ENCODE data around the gene ADAD2.

ADAD2 gene

GRCh38 chr16:84183572-84183875 lies 7.4 kb upstream of the ADAD2 start:
- Histone ChIP-seq H2AK5ac (ENCODE audit: low read length) (no peak overlapping the region), H3K9ac (ENCODE audit: low read length) (no peak overlapping the region), H3K18ac (ENCODE audit: low read length) (peak overlapping the region; percentile 6), H3K4me2 (ENCODE audit: low read length) (no peak overlapping the region), H3K9me3 (ENCODE audit: insufficient read depth, low read depth, low read length) (no peaks in the 10 kb centered on the region), H3K4ac (ENCODE audit: low read depth, low read length) (no peak overlapping the region), H3K4me3 (ENCODE audit: low read depth, low read length) (no peak overlapping the region), H2BK120ac (ENCODE audit: insufficient read depth, low read length, poor library complexity) (no peak overlapping the region), H2AFZ (ENCODE audit: insufficient read depth, low read length, poor library complexity) (no peak overlapping the region), H3K79me1 (ENCODE audit: low read length) (peaks cover 3% of the 10 kb centered on the region), H2BK12ac (ENCODE audit: low read length) (no peak overlapping the region), H3K4me1 (ENCODE audit: control insufficient read depth in 1 of 2, insufficient read depth in 2 of 2, low read length in 2 of 2) (peaks cover 4% of the 10 kb centered on the region in 2 experiments), H3K14ac (ENCODE audit: low read length) (no peak overlapping the region), H4K91ac (ENCODE audit: low read depth, low read length) (no peak overlapping the region), H4K8ac (ENCODE audit: low read depth, low read length) (no peak overlapping the region), H3K27me3 (ENCODE audit: insufficient read depth, low read length) (no peaks in the 10 kb centered on the region), H3K27ac (ENCODE audit: low read depth, low read length) (no peak overlapping the region), H4K12ac (ENCODE audit: low read depth, low read length) (no peak overlapping the region), H2BK5ac (ENCODE audit: low read depth, low read length, poor library complexity) (no peak overlapping the region), H3K79me2 (ENCODE audit: control insufficient read depth, insufficient read depth, low read length, poor library complexity) (peaks cover 4% of the 10 kb centered on the region), H3K36me3 (ENCODE audit: control insufficient read depth in 1 of 2, insufficient read depth in 2 of 2, low read length in 2 of 2) (peaks cover 61 to 64% of the 10 kb centered on the region in 2 experiments), H3K23ac (ENCODE audit: low read length) (no peak overlapping the region)
- WGBS (ENCODE audit: extremely low coverage, insufficient coverage, insufficient read length): no CpG with 5 or more reads among the region's 5 CpGs
- no peak for DNase-seq

GRCh38 chr16:84183911-84184591 lies 6.9 kb upstream of the ADAD2 start:
- Histone ChIP-seq H3K27ac (ENCODE audit: low read depth, low read length) (no peak overlapping the region), H3K9ac (ENCODE audit: low read length) (no peak overlapping the region), H3K4me3 (ENCODE audit: low read depth, low read length) (no peak overlapping the region), H3K79me2 (ENCODE audit: control insufficient read depth, insufficient read depth, low read length, poor library complexity) (peaks cover 4% of the 10 kb centered on the region), H2BK120ac (ENCODE audit: insufficient read depth, low read length, poor library complexity) (no peak overlapping the region), H3K36me3 (ENCODE audit: control insufficient read depth in 1 of 2, insufficient read depth in 2 of 2, low read length in 2 of 2) (peaks cover 56 to 60% of the 10 kb centered on the region in 2 experiments), H4K91ac (ENCODE audit: low read depth, low read length) (no peak overlapping the region), H3K18ac (ENCODE audit: low read length) (no peak overlapping the region), H3K4ac (ENCODE audit: low read depth, low read length) (peak overlapping the region; percentile 49), H3K4me1 (ENCODE audit: control insufficient read depth in 1 of 2, insufficient read depth in 2 of 2, low read length in 2 of 2) (peaks cover 4% of the 10 kb centered on the region in 2 experiments), H2AFZ (ENCODE audit: insufficient read depth, low read length, poor library complexity) (no peak overlapping the region), H3K79me1 (ENCODE audit: low read length) (peaks cover 3% of the 10 kb centered on the region), H2BK12ac (ENCODE audit: low read length) (no peak overlapping the region), H4K8ac (ENCODE audit: low read depth, low read length) (no peak overlapping the region), H4K12ac (ENCODE audit: low read depth, low read length) (no peak overlapping the region), H2AK5ac (ENCODE audit: low read length) (no peak overlapping the region), H3K27me3 (ENCODE audit: insufficient read depth, low read length) (no peaks in the 10 kb centered on the region), H3K14ac (ENCODE audit: low read length) (no peak overlapping the region), H2BK5ac (ENCODE audit: low read depth, low read length, poor library complexity) (no peak overlapping the region), H3K23ac (ENCODE audit: low read length) (no peak overlapping the region), H3K9me3 (ENCODE audit: insufficient read depth, low read depth, low read length) (no peaks in the 10 kb centered on the region), H3K4me2 (ENCODE audit: low read length) (no peak overlapping the region)
- no peak for DNase-seq
- no CpG with 5 or more reads among the region's 11 CpGs for WGBS (ENCODE audit: extremely low coverage, insufficient coverage, insufficient read length)

GRCh38 chr16:84184775-84185174 lies 6.2 kb upstream of the ADAD2 start:
- no peak overlapping the region for H3K4me2 ChIP-seq (ENCODE audit: low read length)
- no peak overlapping the region for H2AFZ ChIP-seq (ENCODE audit: insufficient read depth, low read length, poor library complexity)
- no peak overlapping the region for H2BK120ac ChIP-seq (ENCODE audit: insufficient read depth, low read length, poor library complexity)
- H3K9ac ChIP-seq (ENCODE audit: low read length): no peak overlapping the region
- no peak overlapping the region for H4K8ac ChIP-seq (ENCODE audit: low read depth, low read length)
- H3K27me3 ChIP-seq (ENCODE audit: insufficient read depth, low read length): no peaks in the 10 kb centered on the region
- H3K18ac ChIP-seq (ENCODE audit: low read length): peak overlapping the region; percentile 41
- H3K4me1 ChIP-seq (ENCODE audit: control insufficient read depth in 1 of 2, insufficient read depth in 2 of 2, low read length in 2 of 2): peaks cover 4% of the 10 kb centered on the region in 2 experiments
- peaks cover 4% of the 10 kb centered on the region for H3K79me2 ChIP-seq (ENCODE audit: control insufficient read depth, insufficient read depth, low read length, poor library complexity)
- no peak overlapping the region for H3K27ac ChIP-seq (ENCODE audit: low read depth, low read length)
- H2BK12ac ChIP-seq (ENCODE audit: low read length): no peak overlapping the region
- H3K23ac ChIP-seq (ENCODE audit: low read length): no peak overlapping the region
- H3K14ac ChIP-seq (ENCODE audit: low read length): no peak overlapping the region
- H3K36me3 ChIP-seq (ENCODE audit: control insufficient read depth in 1 of 2, insufficient read depth in 2 of 2, low read length in 2 of 2): peaks cover 49 to 52% of the 10 kb centered on the region in 2 experiments
- no peak overlapping the region for H4K91ac ChIP-seq (ENCODE audit: low read depth, low read length)
- no peak overlapping the region for H2BK5ac ChIP-seq (ENCODE audit: low read depth, low read length, poor library complexity)
- DNase-seq: no peak
- no peak overlapping the region for H2AK5ac ChIP-seq (ENCODE audit: low read length)
- H3K4ac ChIP-seq (ENCODE audit: low read depth, low read length): peak overlapping the region; percentile 49
- H4K12ac ChIP-seq (ENCODE audit: low read depth, low read length): no peak overlapping the region
- no peaks in the 10 kb centered on the region for H3K9me3 ChIP-seq (ENCODE audit: insufficient read depth, low read depth, low read length)
- H3K79me1 ChIP-seq (ENCODE audit: low read length): peaks cover 3% of the 10 kb centered on the region
- WGBS (ENCODE audit: extremely low coverage, insufficient coverage, insufficient read length): no CpG with 5 or more reads among the region's 10 CpGs
- no peak overlapping the region for H3K4me3 ChIP-seq (ENCODE audit: low read depth, low read length)

GRCh38 chr16:84186685-84187437 lies 4.1 kb upstream of the ADAD2 start, which contains the start of gene TAF1C:
Gene TAF1C, minus strand, starts transcription at chr16:84187057. Its CDS starts 2,069 bp downstream, at chr16:84184988.
- Histone ChIP-seq H4K12ac (ENCODE audit: low read depth, low read length) (peak within 1 kb of the TSS; percentile 9), H3K4ac (ENCODE audit: low read depth, low read length) (peak within 1 kb of the TSS; percentile 30), H2BK5ac (ENCODE audit: low read depth, low read length, poor library complexity) (no peak within 1 kb of the TSS), H2BK12ac (ENCODE audit: low read length) (no peak within 1 kb of the TSS), H3K79me2 (ENCODE audit: control insufficient read depth, insufficient read depth, low read length, poor library complexity) (peaks cover 4% of the 10 kb centered on the region), H3K36me3 (ENCODE audit: control insufficient read depth in 1 of 2, insufficient read depth in 2 of 2, low read length in 2 of 2) (peaks cover 28 to 32% of the 10 kb centered on the region in 2 experiments), H3K9me3 (ENCODE audit: insufficient read depth, low read depth, low read length) (peaks cover 3% of the 10 kb centered on the region), H3K4me3 (ENCODE audit: low read depth, low read length) (peak within 1 kb of the TSS; percentile 95), H3K27ac (ENCODE audit: low read depth, low read length) (no peak within 1 kb of the TSS), H3K79me1 (ENCODE audit: low read length) (peaks cover 3% of the 10 kb centered on the region), H4K91ac (ENCODE audit: low read depth, low read length) (peak within 1 kb of the TSS; percentile 30), H3K4me2 (ENCODE audit: low read length) (peak within 1 kb of the TSS; percentile 81), H2AK5ac (ENCODE audit: low read length) (no peak within 1 kb of the TSS), H3K4me1 (ENCODE audit: control insufficient read depth in 1 of 2, insufficient read depth in 2 of 2, low read length in 2 of 2) (peaks cover 4 to 9% of the 10 kb centered on the region in 2 experiments), H4K8ac (ENCODE audit: low read depth, low read length) (peak within 1 kb of the TSS; percentile 91), H3K9ac (ENCODE audit: low read length) (peak within 1 kb of the TSS; percentile 93), H2AFZ (ENCODE audit: insufficient read depth, low read length, poor library complexity) (peak within 1 kb of the TSS; percentile 87), H3K14ac (ENCODE audit: low read length) (peak within 1 kb of the TSS; percentile 14), H2BK120ac (ENCODE audit: insufficient read depth, low read length, poor library complexity) (peak within 1 kb of the TSS; percentile 5), H3K18ac (ENCODE audit: low read length) (peak within 1 kb of the TSS; percentile 27), H3K23ac (ENCODE audit: low read length) (no peak within 1 kb of the TSS), H3K27me3 (ENCODE audit: insufficient read depth, low read length) (no peaks in the 10 kb centered on the region)
- no CpG with 5 or more reads among the region's 55 CpGs for WGBS (ENCODE audit: extremely low coverage, insufficient coverage, insufficient read length)
- DNase-seq: peak; percentile 97 to 99
